HCT116 (cell line): ENCODE results near the gene BMF.

Experiments used
- ATF3 ChIP-seq: IDR thresholded peaks from 2 replicates; pipeline ENCODE4 v1.6.1; 2012
- EGR1 ChIP-seq: IDR thresholded peaks from 2 replicates; pipeline ENCODE4 v1.6.1; 2012; ENCODE audit warnings: low read depth
- ELF1 ChIP-seq: IDR thresholded peaks from 2 replicates; pipeline ENCODE4 v1.6.1; 2012; ENCODE audit warnings: low read depth, borderline replicate concordance
- EZH2 ChIP-seq: fragments of 200-600 bp; sonication (generic); IDR thresholded peaks from 2 replicates; pipeline ENCODE4 v1.6.1; 2017; ENCODE audit warnings: antibody characterized with exemption, mixed run types
- EZH2phosphoT487 ChIP-seq: fragments of 200-600 bp; IDR thresholded peaks from 2 replicates; pipeline ENCODE4 v1.6.1; 2018; ENCODE audit warnings: antibody characterized with exemption, borderline replicate concordance
- JUND ChIP-seq: IDR thresholded peaks from 2 replicates; pipeline ENCODE4 v1.6.1; 2012
- POLR2A ChIP-seq: IDR thresholded peaks from 2 replicates; pipeline ENCODE4 v1.7.0; 2011; ENCODE audit warnings: borderline replicate concordance; ENCODE audit not compliant: insufficient read depth, insufficient read length; ENCODE audit errors: extremely low read depth
- POLR2AphosphoS5 ChIP-seq: IDR thresholded peaks from 2 replicates; pipeline ENCODE4 v1.6.1; 2011; ENCODE audit warnings: mild to moderate bottlenecking, low read depth, low read length, moderate library complexity
- RAD21 ChIP-seq: IDR thresholded peaks from 2 replicates; pipeline ENCODE4 v1.6.1; 2012; ENCODE audit warnings: low read depth, mild to moderate bottlenecking
- SP1 ChIP-seq: IDR thresholded peaks from 2 replicates; pipeline ENCODE4 v1.6.1; 2012; ENCODE audit warnings: low read depth
- YY1 ChIP-seq: IDR thresholded peaks from 2 replicates; pipeline ENCODE4 v1.6.1; 2011; ENCODE audit warnings: low read length, low read depth, moderate library complexity, mild to moderate bottlenecking; ENCODE audit not compliant: insufficient replicate concordance; ENCODE audit errors: extremely low read depth
- TF ChIP-seq, protein P1 (sequence below): IDR thresholded peaks from 2 replicates; pipeline ENCODE4 v1.6.1; 2012
- TF ChIP-seq, protein P2 (sequence below), 3 experiments: fragments of 200-600 bp in 1 of 3; sonication (generic) in 1 of 3; IDR thresholded peaks in 2 of 3; conservative IDR thresholded peaks in 1 of 3; 2 replicates each; pipeline ENCODE4 v1.5.1; 2012 to 2017; ENCODE audit warnings: low read depth in 2 of 3, low read length in 2 of 3, antibody characterized with exemption in 1 of 3, borderline replicate concordance in 1 of 3, control low read depth in 1 of 3, mild to moderate bottlenecking in 1 of 3, mixed read lengths in 1 of 3, mixed run types in 1 of 3, moderate library complexity in 1 of 3; ENCODE audit not compliant: insufficient read depth in 1 of 3

DNA sequence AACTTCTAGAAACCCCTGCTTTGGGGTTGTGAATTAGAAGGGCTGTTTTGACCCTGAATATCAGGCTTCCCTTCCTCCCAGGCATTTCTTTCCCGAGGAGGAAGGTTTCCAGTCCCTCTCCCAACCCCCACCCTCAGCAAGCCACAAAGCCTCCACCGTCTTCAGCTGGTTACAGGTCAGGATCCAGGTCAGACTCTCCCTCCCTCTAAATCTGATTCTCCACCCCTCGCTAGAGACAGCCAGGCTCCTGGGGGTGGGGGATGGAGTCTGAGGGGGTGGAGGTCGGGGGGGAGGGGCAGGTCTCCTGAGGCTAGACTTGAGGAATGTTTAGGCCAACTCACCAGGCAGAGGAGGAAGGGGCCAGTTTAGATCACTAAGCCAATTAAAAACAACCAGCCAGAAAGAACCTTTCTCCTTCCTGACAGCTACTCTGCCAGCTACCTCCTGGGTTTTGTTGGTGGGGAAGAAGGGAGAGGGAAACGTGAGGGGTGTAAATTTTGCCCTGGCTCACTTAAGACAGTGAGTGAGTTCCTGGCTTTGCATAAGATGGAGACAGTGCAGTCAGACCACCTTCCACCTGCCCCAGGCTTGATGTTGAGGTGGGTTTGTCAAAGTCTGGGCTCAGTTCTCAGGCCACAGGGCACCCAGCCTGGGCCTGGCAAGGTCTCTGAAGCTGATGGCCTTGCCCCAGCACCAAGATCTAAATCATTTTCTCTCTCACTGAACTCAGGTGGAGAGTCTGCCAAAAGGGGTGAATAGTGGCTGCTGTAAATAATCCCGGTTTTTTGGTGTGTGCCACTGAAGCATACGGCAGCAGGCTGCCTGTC, 19.5 kb downstream of the BMF start:
- TF ChIP-seq EGR1 (no peak), EZH2 (no peak), YY1 (no peak), POLR2A (no peak), EZH2phosphoT487 (no peak), RAD21 (no peak), SP1 (no peak), POLR2AphosphoS5 (no peak), ATF3 (no peak), ELF1 (no peak), JUND (no peak)
- TF ChIP-seq, protein P1, sequence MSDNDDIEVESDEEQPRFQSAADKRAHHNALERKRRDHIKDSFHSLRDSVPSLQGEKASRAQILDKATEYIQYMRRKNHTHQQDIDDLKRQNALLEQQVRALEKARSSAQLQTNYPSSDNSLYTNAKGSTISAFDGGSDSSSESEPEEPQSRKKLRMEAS, result no peak
- TF ChIP-seq, protein P2, sequence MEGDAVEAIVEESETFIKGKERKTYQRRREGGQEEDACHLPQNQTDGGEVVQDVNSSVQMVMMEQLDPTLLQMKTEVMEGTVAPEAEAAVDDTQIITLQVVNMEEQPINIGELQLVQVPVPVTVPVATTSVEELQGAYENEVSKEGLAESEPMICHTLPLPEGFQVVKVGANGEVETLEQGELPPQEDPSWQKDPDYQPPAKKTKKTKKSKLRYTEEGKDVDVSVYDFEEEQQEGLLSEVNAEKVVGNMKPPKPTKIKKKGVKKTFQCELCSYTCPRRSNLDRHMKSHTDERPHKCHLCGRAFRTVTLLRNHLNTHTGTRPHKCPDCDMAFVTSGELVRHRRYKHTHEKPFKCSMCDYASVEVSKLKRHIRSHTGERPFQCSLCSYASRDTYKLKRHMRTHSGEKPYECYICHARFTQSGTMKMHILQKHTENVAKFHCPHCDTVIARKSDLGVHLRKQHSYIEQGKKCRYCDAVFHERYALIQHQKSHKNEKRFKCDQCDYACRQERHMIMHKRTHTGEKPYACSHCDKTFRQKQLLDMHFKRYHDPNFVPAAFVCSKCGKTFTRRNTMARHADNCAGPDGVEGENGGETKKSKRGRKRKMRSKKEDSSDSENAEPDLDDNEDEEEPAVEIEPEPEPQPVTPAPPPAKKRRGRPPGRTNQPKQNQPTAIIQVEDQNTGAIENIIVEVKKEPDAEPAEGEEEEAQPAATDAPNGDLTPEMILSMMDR (IDR thresholded peaks at IDR 0.05 in 2 of 3, conservative IDR thresholded peaks at IDR 0.05 in 1 of 3; ENCODE audit: borderline replicate concordance in 1 of 3, insufficient read depth in 1 of 3, low read depth in 2 of 3, low read length in 2 of 3), result no peak
